NCI-H2081 (cell line): ENCODE measurements around the gene SLC23A2.
"Not testable (repeated sequence)": the region's sequence is repeated elsewhere in the genome, so short reads cannot be mapped to it uniquely, and the experiment has no call there.

Experiments used
- DNase-seq, 2 experiments: peaks; one replicate each; lab custom pipeline; 2025; lab: John Stamatoyannopoulos, UW

Gene SLC23A2

DNA sequence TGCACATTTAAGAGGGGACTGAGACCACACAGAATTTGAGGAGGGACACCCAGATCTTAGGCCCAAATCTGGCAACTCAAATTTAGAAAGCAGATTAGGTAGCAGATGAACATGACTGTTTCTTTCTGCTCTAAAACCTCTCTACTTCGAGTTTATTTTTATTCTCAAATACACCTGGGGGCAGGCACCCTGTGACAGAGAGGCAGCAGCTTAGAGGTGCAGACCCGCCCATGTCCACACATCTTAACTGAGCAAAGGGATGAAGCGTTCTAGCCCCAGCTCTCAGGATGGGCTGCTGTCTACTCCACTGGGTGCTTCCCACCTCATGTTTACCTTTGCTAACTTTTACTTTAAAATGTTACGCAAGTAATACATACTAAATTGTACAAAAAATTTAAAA lies 125.0 kb downstream of the SLC23A2 start:
- DNase-seq = no peak

DNA sequence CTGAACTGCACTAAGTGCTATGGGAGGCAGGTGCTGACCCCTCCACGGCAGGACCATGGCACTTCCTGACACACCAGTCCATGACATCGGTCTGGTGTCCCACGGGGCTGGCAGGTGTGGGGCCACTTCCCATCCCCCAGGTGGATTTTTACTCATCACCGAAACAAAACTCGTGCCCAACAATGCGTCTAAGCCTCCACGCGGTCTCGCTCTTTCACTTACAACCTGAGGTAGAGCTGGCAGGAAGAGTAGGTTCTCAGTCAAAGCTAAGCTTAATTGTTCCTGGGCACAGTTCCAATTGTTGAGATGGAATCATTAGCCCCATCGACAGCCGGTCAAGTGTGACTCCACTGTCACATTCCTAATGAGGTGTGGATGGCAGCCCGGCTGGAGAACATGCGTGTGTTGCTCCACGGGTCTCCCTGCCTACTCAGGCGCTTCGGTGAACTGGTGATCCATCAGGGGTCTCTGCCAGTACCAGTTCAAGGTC lies 125.7 kb downstream of the SLC23A2 start:
- peak; percentile 86 to 96 for DNase-seq

DNA sequence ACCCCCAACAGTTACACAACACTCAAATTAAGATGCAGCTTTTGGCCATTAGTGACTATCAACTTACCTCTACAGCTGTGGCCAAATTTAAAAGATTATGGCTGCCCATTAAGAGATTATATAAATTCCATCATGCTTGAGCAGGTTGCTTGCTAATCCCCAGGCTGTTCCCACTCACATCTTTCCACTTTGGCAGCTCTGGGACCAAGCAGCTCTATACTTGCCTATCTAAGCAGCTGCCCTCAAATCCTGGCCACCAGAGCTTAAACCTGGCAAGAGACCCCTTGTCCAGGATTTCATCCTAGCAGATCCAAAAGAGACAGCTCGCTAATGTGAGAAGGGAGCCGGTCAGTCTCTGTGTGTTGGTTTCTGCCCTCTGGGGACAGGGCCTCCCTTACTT lies 127.9 kb downstream of the SLC23A2 start:
- DNase-seq = no peak

DNA sequence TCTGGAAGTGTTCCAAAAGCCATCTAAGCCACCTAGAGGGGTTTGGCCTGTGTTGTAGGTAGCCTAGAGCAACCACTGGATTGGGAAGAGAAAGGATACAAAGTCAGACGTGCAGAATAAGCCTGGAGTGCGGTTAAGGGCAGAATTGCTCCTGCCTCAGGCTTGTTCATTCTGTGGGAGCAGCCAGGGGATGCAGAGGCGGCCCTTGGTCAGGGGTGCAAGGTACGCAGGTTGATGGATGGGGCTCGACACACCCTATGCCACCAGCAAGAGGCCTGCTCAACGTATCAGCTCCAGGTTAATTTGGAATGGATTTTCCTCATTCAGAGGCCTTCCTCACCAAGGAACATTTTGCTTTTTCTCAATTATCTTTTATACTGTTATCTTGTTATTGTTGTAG lies 129.8 kb downstream of the SLC23A2 start:
- no peak for DNase-seq

DNA sequence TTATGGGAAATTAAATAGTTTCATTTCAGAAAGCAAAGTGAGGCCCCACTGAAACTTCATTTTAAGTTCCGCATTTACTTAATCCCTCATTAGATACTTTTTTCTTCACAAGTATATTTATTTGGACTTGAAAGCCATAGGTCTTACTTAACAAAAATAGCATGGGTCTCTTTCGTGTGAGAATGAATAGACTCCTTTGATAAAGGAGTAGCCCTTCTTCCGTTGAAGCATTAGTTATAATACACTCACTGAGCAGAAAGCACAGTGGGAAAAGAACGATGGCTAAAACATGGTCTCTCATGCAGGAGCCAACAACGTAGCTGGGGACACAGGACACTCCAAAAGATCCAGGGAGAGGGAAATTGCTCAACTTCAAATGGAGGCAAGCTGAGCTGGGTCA lies 130.4 kb downstream of the SLC23A2 start:
- no peak for DNase-seq

DNA sequence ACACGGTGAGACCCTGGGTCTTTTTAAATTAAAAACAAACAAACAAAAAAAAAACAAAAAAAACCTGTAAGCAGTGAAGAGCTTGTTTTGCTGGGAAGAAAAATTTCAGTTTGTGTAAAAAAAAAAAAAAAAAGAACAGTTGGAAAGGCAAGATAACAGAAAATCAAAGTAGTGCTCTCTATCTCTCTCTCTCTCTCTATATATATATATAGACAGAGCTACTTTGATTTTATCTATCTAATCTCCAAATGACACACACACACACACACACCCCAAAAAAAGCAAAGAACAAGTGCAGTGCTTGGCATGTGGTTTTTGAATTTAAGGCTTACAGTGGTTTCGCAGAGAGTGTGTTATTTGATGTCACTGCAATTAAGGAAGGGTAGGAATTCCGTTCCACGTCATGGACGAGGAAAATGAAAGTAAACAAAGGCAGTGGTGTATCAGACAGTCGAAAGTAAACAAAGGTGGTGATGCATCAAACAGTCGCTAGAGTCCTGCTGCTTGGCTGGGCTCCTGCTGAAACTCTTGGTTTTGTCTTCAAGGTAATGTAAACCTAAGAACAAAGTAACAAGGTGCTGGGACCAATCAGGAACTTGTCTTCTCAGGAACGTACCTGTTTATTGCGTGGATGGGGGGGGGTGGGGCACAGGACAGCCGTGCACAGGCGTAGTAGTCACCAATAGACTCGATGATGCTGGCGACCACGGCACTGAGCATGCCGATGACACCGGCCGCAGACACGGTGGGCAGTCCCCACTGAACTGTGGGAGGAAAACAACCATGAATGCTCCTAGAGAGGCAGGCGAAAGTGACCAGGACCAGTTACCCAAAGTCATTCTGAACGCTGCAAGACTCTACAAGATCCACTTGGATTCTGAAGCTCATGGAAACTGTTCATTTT lies 131.8 kb downstream of the SLC23A2 start:
- DNase-seq = peak in 1 of 2 experiments; percentile 13

DNA sequence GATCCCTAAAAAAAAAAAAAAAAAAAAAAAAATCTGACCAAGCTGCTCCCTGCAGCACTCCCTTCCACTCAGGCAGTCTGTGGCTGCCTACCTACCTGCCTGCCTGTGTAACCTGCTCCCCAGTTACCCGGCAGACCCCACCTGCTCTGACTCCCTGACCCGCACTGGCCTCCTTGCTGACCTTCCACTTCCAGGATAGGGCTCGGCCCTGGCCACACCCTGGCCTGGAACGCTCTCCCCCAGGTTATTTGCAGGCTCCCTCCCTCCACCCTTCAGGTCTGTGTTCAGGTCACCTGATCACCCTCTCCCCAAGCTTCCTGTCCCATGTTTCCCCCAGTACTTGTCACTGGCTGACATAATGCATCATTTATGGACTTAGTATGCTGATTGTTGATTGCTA lies 134.3 kb downstream of the SLC23A2 start:
- no peak for DNase-seq

DNA sequence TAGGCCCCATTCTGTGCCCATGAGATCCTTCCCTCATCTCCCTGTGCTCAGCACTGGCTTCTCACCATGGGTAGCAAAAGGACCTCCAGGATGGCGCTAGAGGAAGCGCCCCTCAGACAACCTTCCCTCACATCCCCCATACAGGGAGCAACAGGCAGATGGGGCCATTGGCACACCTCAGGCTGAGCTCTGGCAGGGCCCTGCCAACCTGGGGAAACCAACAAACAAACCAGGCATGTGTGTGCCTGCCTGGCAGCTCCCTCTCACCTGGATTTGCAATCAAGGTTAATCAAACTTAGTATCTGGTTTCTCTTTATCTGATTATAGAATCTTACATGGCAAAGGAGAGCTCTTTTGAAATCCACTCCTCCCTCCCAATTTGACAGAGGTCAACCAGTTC lies 134.9 kb downstream of the SLC23A2 start:
- peak in 1 of 2 experiments; percentile 31 for DNase-seq

DNA sequence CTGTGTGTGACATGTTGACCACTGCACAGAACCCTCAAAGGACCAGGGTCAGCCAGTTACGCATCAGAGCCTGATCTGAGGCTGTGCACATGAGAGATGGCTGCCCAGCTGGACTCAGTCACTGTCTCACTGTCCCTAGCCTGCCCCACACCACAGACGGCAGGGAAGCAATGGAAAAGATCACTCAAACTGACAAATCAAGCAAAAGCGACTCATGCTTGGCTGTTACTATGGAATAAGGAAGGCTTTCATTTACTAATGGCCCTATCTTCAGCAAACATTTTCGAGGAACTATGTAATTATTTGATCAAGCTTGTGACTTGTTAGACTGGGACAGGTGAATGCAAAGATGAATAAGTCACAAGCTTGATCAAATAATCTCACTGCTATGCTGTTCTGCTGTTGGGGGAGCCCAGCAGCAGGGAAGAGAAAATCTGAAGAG lies 137.0 kb downstream of the SLC23A2 start:
- DNase-seq = no peak

DNA sequence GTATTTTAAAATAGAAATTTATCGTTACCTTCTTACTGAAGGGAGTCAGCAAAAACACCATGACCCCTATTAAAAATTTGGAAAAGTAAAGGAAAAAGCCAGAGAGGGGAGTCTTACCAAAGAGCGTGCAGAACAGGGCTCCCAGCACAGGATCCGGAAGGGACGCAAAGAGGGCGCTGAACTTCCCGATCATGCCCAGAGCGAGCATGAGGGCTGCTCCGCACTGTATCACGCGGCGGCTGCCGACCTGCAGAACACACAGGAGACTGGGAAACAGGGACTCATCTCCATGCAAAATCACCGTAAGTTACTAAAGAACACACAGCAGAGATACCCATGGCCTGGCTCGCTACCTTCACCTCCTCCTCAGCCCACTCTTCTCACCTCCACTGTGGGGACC lies 138.6 kb downstream of the SLC23A2 start:
- no peak for DNase-seq

DNA sequence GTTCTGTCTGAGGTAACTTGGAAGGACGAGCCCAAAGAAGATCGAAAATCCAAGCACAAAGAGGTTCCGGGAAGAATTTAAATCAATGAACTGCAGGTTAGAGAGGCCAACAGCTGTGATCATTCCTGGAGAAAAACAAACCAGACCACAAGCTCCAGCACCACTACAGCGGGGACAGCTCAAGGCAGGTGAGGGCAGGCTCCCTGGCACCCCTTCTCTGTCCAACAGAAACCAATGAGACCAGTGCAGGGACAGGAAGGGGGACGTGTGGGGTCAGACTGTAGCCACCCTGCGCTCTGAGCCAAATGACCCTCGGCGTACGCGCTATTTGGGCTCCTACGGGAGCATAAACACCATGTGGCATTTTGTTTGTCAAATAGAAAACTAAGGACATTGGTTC lies 139.3 kb downstream of the SLC23A2 start:
- DNase-seq = no peak

DNA sequence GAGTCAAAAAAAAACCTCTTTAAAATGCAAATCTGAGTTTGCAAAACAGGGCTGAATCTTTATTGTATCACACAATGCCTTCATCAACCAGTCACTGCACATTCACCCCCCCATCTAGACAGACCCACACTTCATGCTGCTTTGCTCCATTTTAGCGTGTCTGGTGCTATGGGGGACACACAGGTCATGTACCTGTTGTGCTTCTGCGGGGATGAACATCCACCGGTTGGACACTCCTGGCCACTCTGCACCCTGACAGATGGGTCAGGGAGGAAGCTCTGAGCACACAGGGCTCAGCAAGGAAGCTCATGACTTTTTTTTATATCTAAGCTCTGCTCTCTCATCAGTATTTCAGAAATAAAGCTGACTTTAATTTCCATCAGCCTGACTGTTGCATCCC lies 143.3 kb downstream of the SLC23A2 start:
- DNase-seq = no peak

DNA sequence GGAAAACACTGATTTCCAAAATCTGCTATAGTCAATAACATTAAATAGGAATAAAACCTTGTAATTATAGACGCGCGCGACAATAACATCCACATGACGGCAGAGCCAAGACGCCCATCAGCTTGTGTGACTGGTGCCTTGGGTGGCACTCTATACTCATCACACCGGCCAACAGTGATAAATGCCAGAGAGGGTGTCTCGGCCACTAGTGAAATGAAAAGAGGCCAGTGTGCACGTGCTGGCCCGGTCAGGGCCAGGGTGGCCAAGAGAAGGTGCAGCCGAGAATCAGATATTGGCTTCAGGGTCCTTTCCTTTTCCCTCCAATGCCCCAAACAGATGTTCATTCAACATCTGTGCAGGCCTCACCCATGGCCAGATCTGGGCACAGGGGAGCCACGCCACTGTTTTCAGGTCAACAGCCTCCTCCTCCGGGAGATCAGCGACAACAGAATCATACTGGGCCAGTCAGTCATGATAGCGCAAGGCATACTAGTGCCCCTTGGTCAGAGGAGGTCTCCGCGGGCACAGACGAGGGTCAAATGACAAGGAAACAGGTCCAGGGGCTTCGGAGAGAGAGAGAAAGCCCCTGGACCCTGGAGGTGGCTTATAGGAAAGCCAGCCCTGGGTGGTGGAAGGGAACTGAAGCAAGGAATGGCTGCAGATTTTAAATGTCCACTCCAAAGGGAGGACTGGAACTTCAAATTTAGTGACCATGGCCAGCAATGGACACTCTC lies 145.1 kb downstream of the SLC23A2 start:
- no peak for DNase-seq

DNA sequence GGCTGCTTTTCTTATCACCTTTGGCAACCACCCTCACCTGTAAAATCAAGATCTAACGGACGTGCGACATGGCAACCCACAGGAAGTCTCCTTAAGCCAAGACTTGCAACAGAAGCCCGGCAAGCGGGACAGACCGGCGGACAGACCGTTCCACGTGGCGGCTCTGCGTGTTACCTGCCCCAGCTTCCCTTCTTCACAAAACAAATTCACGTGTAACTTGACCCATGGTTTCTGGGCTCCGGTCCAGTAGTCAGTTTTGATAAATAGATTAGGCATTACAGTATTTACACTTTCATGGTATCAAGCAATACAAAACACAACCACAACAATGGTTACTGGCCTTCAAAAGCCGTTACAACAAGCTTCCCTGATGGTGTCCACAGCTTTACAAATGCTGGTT lies 145.8 kb downstream of the SLC23A2 start:
- DNase-seq = no peak

DNA sequence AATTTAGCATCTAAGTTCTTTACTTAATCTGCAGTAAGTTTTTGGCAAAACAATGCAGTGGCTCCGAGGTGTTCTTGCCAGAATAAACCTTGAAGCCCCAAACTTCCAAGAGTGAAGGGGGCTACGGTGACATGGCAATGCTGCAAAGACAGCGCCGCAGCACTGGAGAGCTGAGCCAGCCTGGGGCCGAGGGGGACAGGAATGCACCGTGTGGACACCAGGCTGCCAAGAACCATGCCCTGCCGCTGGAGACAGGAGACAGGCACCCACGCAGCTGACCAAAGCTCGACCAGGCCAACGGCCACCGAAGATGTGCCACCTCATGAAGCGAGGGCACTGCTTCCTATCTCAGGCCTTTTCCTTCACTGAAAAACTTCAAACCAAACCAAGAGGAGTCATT lies 146.2 kb downstream of the SLC23A2 start:
- DNase-seq = no peak

DNA sequence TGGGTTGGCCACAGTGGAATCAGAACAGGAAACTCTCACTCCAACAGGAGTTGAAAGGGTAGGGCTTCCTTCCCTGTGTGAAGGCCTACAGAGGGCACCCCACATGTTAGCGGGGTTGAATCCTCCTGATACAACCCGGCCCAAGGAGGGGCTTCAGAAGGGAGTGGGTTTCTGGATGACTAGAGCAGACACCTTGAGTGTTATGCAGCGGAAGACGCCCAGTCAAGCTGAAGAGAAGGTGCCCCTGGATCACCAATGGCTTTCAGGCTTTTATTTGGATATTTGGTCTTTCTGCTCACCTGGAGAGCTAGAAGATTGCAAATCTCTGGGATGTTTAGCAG lies 146.8 kb downstream of the SLC23A2 start:
- no peak for DNase-seq

DNA sequence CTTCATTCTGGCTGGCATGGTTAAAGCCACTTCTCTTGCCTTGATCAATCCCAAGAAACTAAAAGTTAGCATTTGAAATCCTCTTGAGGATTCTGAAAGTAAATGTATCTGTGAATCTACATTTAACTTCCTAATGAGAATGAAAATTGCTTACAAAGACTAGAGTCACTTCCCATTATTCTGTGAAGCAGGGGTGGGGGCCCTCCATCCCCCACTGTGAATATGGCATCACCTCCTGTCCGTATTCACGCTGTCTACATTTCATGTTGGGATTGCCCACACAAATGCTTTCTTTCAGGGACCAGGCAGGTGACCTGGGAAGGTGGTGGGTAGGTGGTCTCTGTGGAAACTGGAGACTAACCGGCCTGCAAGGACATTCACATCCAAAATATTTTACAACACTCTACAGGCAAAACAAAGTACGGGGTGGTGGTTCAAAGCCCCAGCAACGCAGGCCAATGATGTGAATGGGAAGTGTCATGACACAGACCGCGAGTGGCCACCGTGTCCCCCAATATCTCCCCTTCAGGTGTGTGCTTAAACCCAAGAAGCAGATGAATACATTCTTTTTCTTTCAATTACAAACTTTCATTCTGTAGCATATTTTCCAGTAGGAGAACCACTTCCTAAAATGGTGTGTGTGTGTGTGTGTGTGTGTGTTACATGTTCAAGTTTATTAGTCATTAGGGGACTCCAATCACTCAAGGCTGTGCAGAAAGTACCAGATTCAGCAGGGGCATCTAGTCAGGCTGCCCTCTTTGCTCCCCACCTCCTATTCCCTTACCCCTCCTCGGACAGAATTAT lies 147.4 kb downstream of the SLC23A2 start:
- no peak for DNase-seq

DNA sequence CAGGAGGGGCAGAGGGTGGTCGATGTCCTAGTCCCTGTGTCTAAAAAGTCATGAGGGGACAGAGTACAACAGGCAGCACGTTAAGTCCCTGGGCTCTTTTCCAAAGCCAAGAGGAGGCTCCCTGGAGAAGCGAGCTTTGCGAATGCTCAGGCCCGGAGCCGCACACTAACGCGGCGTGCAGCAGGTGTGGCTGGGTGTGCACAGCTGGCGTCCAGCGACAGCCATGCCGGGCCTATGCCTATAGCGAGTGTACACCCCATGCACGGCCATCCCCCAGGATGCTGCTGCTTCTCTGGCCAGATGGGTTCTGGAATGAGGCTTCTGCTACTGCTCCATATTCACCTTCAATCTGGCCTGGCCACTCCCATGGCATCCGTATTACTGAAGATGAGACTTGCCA lies 148.3 kb downstream of the SLC23A2 start:
- DNase-seq = no peak

DNA sequence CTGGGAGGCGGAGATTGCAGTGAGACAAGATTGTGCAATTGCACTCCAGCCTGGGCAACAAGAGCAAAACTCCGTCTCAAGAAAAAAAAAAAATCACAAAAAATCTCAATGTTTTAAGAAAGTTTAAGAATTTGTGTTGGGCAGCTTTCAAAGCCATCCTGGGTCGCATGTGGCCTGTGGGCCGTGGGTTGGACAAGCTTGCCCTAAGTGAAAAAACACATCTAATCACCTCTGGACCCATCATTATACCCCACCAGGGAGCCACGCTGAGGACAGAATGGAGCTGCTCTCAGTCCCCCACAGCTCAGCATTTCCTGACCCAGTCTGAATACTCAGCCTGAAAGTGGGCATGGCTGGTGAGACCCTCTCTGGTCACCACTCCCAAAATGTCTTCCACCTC lies 150.3 kb downstream of the SLC23A2 start:
- no peak for DNase-seq

DNA sequence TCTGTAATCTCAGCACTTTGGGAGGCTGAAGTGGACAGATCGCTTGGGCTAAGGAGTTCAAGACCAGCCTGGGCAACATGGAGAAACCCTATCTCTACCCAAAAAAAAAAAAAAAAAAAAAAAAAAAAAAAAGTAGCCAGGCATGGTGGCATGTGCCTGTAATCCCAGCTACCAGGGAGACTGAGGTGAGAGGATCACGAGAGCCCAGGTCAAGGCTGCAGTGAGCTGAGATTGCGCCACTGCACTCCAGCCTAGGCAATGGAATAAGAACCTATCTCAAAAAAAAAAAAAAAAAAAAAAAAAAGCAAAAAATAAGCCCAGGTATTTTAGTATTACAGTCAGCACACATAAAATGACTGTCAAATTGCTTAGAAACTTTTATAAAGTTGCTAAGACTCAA lies 152.5 kb downstream of the SLC23A2 start:
- DNase-seq = not testable (repeated sequence)

DNA sequence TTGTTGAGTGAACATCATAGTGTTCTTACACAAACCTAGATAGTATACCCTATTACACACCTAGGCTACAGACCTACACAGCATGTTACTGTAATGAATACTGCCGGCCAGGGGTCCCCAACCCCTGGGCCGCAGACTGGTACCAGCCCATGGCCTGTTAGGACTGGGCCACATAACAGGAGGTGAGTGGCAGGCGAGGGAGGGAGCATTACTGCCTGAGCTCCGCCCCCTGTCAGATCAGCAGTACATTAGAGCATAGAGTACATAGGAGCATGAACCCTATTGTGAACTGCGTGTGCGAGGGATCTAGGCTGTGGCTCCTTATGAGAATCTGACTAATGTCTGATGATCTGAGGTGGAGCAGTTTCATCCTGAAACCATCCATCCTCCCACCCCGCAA lies 153.3 kb downstream of the SLC23A2 start:
- no peak for DNase-seq

DNA sequence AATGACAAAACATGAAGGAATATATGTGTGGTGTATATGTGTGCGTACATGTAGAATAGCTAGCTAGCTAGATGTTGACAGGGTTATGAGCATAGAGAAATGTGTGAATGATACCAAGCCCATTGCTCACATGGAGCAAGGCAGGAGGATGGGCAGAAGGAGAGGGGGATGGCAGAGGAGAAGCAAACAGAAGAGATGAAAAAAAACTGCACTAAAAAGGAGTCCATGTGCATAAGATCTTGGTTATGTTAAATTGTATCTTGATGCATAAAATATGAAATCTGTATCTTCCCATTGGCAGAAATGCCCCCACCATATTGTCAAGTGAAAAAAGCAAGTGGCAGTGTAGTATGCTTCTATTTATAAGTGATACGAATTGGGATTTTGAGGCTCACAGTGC lies 154.5 kb downstream of the SLC23A2 start:
- no peak for DNase-seq
